ENCODE data around the gene ABCA4. TPM values are rescaled to one million over a fixed set of nuclear protein-coding genes. Genes with fewer than 3 reads are reported as not detected.
"Not testable (repeated sequence)": the region's sequence is repeated elsewhere in the genome, so short reads cannot be mapped to it uniquely, and the experiment has no call there.

Gene ABCA4
- total RNA-seq, 1 donor from 2014 or later: 0.48 TPM

- no peak for DNase-seq (ENCODE audit: low spot score)
Measured at GRCh38 chr1:93979040-93979717, 141.8 kb downstream of the ABCA4 start.

GRCh38 chr1:93977598-93977945 is 143.4 kb downstream of the ABCA4 start:
- no peak for DNase-seq (ENCODE audit: low spot score)

GRCh38 chr1:93976711-93977597 is 144.0 kb downstream of the ABCA4 start:
- no peak for DNase-seq (ENCODE audit: low spot score)

- no peak for DNase-seq (ENCODE audit: low spot score)
Measured at GRCh38 chr1:93976291-93976690, 144.7 kb downstream of the ABCA4 start.

GRCh38 chr1:93972341-93972740 is 148.6 kb downstream of the ABCA4 start:
- no peak for DNase-seq (ENCODE audit: low spot score)

- DNase-seq (ENCODE audit: low spot score): no peak
Measured at GRCh38 chr1:93969887-93970286, 151.1 kb downstream of the ABCA4 start.

GRCh38 chr1:93969371-93969770 is 151.6 kb downstream of the ABCA4 start:
- no peak for DNase-seq (ENCODE audit: low spot score)

GRCh38 chr1:93967306-93967705 is 153.6 kb downstream of the ABCA4 start:
- peak; percentile 30 for DNase-seq (ENCODE audit: low spot score)

GRCh38 chr1:93965888-93966287 is 155.1 kb downstream of the ABCA4 start:
- no peak for DNase-seq (ENCODE audit: low spot score)

GRCh38 chr1:93965256-93965655 is 155.7 kb downstream of the ABCA4 start:
- no peak for DNase-seq (ENCODE audit: low spot score)

- DNase-seq (ENCODE audit: low spot score): no peak
Measured at GRCh38 chr1:93964777-93965200, 156.2 kb downstream of the ABCA4 start.

- no peak for DNase-seq (ENCODE audit: low spot score)
Measured at GRCh38 chr1:93964096-93964776, 156.7 kb downstream of the ABCA4 start.

- no peak for DNase-seq (ENCODE audit: low spot score)
Measured at GRCh38 chr1:93963585-93963984, 157.4 kb downstream of the ABCA4 start.

GRCh38 chr1:93961906-93962305 is 159.0 kb downstream of the ABCA4 start:
- no peak for DNase-seq (ENCODE audit: low spot score)

- DNase-seq (ENCODE audit: low spot score): no peak
Measured at GRCh38 chr1:93961443-93961842, 159.5 kb downstream of the ABCA4 start.

GRCh38 chr1:93960641-93961147 is 160.3 kb downstream of the ABCA4 start:
- peak; percentile 79 for DNase-seq (ENCODE audit: low spot score)

- DNase-seq (ENCODE audit: low spot score): no peak
Measured at GRCh38 chr1:93959413-93959812, 161.5 kb downstream of the ABCA4 start.

- no peak for DNase-seq (ENCODE audit: low spot score)
Measured at GRCh38 chr1:93958726-93959100, 162.2 kb downstream of the ABCA4 start.

GRCh38 chr1:93958032-93958725 is 162.8 kb downstream of the ABCA4 start:
- DNase-seq (ENCODE audit: low spot score): no peak

GRCh38 chr1:93955765-93956164 is 165.2 kb downstream of the ABCA4 start:
- no peak for DNase-seq (ENCODE audit: low spot score)

- DNase-seq (ENCODE audit: low spot score): not testable (repeated sequence)
Measured at GRCh38 chr1:93947002-93947686, 173.8 kb downstream of the ABCA4 start.

Measured in umbilical cord (tissue), 2 donors.